ENCODE data around the gene CAMK2G. TPM values are rescaled to one million over a fixed set of nuclear protein-coding genes. Genes with fewer than 3 reads are reported as not detected.
A peak's percentile ranks its signal among the peaks of the same experiment; 100 is the strongest.

The CAMK2G gene
- polyA plus RNA-seq, 1 of the 3 experiments (the other 2 are of a cell fraction) = 41.4 TPM

DNA sequence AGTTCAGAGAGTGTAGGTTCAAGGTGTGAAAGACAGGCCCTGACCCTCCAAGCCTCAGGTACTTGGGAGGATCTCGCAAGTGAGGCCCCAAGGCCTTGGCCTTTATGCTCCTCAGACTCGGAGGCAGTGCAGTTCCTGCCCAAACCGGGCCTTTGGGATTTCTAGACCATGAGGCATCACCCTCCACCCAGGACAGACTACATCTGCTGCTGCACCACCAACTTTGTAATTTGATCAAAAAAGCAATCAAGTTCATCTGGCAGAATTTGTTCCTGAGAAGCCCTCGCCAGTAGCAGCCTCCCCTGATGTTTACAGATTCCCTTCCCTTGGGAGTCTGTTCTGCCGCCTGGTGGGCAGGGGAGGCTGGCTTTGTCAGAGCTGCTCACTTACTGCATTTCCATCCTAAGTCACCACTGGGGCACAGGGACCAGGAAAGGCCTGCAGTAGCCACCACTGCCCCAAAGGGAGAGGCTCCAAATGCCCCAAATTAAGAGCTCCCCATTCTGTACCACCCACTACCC, 2.1 kb downstream of the CAMK2G start (continued):
- TF ChIP-seq, protein P1, sequence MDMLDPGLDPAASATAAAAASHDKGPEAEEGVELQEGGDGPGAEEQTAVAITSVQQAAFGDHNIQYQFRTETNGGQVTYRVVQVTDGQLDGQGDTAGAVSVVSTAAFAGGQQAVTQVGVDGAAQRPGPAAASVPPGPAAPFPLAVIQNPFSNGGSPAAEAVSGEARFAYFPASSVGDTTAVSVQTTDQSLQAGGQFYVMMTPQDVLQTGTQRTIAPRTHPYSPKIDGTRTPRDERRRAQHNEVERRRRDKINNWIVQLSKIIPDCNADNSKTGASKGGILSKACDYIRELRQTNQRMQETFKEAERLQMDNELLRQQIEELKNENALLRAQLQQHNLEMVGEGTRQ (IDR thresholded peaks at IDR 0.05; ENCODE audit: borderline replicate concordance, low read depth, low read length) = no peak
- TF ChIP-seq YY1 (IDR thresholded peaks at IDR 0.05; ENCODE audit: low read depth) = no peak
- TF ChIP-seq JUND (IDR thresholded peaks at IDR 0.05) = no peak
- TF ChIP-seq, protein P2, sequence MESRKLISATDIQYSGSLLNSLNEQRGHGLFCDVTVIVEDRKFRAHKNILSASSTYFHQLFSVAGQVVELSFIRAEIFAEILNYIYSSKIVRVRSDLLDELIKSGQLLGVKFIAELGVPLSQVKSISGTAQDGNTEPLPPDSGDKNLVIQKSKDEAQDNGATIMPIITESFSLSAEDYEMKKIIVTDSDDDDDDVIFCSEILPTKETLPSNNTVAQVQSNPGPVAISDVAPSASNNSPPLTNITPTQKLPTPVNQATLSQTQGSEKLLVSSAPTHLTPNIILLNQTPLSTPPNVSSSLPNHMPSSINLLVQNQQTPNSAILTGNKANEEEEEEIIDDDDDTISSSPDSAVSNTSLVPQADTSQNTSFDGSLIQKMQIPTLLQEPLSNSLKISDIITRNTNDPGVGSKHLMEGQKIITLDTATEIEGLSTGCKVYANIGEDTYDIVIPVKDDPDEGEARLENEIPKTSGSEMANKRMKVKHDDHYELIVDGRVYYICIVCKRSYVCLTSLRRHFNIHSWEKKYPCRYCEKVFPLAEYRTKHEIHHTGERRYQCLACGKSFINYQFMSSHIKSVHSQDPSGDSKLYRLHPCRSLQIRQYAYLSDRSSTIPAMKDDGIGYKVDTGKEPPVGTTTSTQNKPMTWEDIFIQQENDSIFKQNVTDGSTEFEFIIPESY (IDR thresholded peaks at IDR 0.05; ENCODE audit: borderline replicate concordance, low read depth) = no peak
- peak; percentile 25; the same call in 1 of the 2 replicates for TF ChIP-seq RAD21 (IDR thresholded peaks at IDR 0.05; ENCODE audit: low read length)
- no peak for TF ChIP-seq NRF1 (IDR thresholded peaks at IDR 0.05; ENCODE audit: low read depth, low read length)
- TF ChIP-seq RXRA (IDR thresholded peaks at IDR 0.05; ENCODE audit: borderline replicate concordance, low read depth) = no peak
- no peak for TF ChIP-seq FOXJ3 (CRISPR knock-in tag; IDR thresholded peaks at IDR 0.05)
- no peak for TF ChIP-seq NFIC (IDR thresholded peaks at IDR 0.05; ENCODE audit: borderline replicate concordance)
- TF ChIP-seq GATA2 (CRISPR knock-in tag; IDR thresholded peaks at IDR 0.05) = no peak
- no peak for TF ChIP-seq FOXM1 (IDR thresholded peaks at IDR 0.05; ENCODE audit: low read depth)
- TF ChIP-seq, protein P3, sequence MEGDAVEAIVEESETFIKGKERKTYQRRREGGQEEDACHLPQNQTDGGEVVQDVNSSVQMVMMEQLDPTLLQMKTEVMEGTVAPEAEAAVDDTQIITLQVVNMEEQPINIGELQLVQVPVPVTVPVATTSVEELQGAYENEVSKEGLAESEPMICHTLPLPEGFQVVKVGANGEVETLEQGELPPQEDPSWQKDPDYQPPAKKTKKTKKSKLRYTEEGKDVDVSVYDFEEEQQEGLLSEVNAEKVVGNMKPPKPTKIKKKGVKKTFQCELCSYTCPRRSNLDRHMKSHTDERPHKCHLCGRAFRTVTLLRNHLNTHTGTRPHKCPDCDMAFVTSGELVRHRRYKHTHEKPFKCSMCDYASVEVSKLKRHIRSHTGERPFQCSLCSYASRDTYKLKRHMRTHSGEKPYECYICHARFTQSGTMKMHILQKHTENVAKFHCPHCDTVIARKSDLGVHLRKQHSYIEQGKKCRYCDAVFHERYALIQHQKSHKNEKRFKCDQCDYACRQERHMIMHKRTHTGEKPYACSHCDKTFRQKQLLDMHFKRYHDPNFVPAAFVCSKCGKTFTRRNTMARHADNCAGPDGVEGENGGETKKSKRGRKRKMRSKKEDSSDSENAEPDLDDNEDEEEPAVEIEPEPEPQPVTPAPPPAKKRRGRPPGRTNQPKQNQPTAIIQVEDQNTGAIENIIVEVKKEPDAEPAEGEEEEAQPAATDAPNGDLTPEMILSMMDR (IDR thresholded peaks at IDR 0.05) = 0 out of 2 replicates have a peak, but pooled peaks have one; percentile 13

DNA sequence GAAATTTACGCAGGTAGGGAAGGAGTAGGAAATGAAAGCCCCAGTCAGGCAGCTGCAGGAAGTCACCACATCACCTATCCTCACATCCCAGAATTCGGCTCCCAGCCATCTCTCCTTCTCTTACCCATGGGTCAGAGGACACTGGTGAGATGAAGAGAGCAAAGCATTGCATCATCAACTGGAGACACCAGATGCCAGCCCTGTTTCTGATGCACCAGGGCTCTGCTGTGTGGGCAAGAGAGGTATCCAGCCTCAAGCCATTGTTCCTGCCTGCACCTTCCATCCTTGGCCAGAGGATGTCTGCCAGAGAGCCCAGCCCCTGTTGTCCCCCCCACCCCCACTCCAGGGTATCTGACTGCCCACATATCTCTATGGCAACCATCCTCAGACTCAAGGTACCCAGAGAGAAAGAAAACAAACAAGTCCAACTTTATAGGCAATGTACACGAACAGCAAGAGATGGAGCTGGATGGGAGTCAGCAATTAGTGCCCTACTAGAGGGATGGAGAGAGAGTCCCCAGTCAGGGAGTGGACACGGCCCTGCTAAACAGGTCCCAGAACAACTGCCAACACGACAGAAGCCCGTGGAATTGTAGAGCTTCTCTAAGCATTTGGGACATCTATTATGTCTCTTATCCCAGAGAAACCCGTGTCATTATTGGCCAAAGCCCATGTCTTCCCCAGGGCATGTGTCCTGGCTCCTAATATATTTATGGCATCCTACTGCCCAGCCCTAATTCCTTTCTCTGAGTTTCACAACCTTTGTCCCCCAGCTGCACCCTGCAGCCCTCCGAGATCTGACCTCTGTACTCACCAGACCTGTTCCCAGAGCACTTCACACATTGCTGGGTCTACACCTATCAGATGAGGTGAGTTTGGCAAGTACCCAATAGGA, 2.8 kb downstream of the CAMK2G start:
- Histone ChIP-seq H3K27me3 (ENCODE audit: insufficient read depth) (no peaks in the 10 kb centered on the region), H3K9ac (no peak overlapping the region), H3F3A (replicated peaks; ENCODE audit: insufficient read depth) (peaks cover 7% of the 10 kb centered on the region), H3K9me3 (no peaks in the 10 kb centered on the region), H3K4me2 (0 out of 2 replicates have a peak overlapping the region, but pooled peaks have one; percentile 81), H3K27ac (ENCODE audit: low read depth in 2 of 2, low read length in 1 of 2) (peak overlapping the region in 1 of 2 experiments; percentile 34; a peak in 1 of 4 replicates), H3K4me3 (ENCODE audit: low read depth in 2 of 2, low read length in 1 of 2) (no peak overlapping the region), H4K20me1 (ENCODE audit: insufficient read depth) (peaks cover 36% of the 10 kb centered on the region), H3K79me2 (ENCODE audit: insufficient read depth) (peaks cover 50% of the 10 kb centered on the region), H3K4me1 (ENCODE audit: control insufficient read depth in 1 of 2, insufficient read depth in 2 of 2, low read depth in 1 of 2, low read length in 1 of 2) (peaks cover 12 to 26% of the 10 kb centered on the region in 2 experiments; a peak in 2 of 4 replicates), H3K9me2 (no peaks in the 10 kb centered on the region), H2AFZ (ENCODE audit: low read depth) (no peak overlapping the region), H3K36me3 (replicated peaks in 1 of 2; ENCODE audit: control insufficient read depth in 1 of 2, insufficient read depth in 2 of 2, low read length in 1 of 2) (peaks cover 9 to 55% of the 10 kb centered on the region in 2 experiments)
- DNase-seq = no peak
- POLR2A ChIA-PET = no interaction called here
- CTCF ChIA-PET = interaction anchor here (1.4 to 37.3 kb wide), 2 partner anchors 10 to 27 kb away, joined by 6 to 753 read pairs; no protein-coding TSS in a partner anchor
- WGBS (ENCODE audit: low lambda C conversion rate) = 91% methylated on average over 8 of the region's 8 CpGs
- TF ChIP-seq, protein P4, sequence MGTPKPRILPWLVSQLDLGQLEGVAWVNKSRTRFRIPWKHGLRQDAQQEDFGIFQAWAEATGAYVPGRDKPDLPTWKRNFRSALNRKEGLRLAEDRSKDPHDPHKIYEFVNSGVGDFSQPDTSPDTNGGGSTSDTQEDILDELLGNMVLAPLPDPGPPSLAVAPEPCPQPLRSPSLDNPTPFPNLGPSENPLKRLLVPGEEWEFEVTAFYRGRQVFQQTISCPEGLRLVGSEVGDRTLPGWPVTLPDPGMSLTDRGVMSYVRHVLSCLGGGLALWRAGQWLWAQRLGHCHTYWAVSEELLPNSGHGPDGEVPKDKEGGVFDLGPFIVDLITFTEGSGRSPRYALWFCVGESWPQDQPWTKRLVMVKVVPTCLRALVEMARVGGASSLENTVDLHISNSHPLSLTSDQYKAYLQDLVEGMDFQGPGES (IDR thresholded peaks at IDR 0.05; ENCODE audit: low read depth, low read length) = no peak
- no peak for TF ChIP-seq EZH2phosphoT487 (IDR thresholded peaks at IDR 0.05; ENCODE audit: borderline replicate concordance, low read depth)
- no peak for TF ChIP-seq NFIC (IDR thresholded peaks at IDR 0.05; ENCODE audit: borderline replicate concordance)
- TF ChIP-seq FOXJ3 (CRISPR knock-in tag; IDR thresholded peaks at IDR 0.05) = no peak
- no peak for TF ChIP-seq MXI1 (IDR thresholded peaks at IDR 0.05; ENCODE audit: low read depth, low read length)
- TF ChIP-seq SIN3A (IDR thresholded peaks at IDR 0.05; ENCODE audit: borderline replicate concordance, low read depth, low read length) = no peak
- TF ChIP-seq, protein P5, sequence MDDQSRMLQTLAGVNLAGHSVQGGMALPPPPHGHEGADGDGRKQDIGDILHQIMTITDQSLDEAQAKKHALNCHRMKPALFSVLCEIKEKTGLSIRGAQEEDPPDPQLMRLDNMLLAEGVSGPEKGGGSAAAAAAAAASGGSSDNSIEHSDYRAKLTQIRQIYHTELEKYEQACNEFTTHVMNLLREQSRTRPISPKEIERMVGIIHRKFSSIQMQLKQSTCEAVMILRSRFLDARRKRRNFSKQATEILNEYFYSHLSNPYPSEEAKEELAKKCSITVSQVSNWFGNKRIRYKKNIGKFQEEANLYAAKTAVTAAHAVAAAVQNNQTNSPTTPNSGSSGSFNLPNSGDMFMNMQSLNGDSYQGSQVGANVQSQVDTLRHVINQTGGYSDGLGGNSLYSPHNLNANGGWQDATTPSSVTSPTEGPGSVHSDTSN (IDR thresholded peaks at IDR 0.05) = no peak
- TF ChIP-seq, protein P6, sequence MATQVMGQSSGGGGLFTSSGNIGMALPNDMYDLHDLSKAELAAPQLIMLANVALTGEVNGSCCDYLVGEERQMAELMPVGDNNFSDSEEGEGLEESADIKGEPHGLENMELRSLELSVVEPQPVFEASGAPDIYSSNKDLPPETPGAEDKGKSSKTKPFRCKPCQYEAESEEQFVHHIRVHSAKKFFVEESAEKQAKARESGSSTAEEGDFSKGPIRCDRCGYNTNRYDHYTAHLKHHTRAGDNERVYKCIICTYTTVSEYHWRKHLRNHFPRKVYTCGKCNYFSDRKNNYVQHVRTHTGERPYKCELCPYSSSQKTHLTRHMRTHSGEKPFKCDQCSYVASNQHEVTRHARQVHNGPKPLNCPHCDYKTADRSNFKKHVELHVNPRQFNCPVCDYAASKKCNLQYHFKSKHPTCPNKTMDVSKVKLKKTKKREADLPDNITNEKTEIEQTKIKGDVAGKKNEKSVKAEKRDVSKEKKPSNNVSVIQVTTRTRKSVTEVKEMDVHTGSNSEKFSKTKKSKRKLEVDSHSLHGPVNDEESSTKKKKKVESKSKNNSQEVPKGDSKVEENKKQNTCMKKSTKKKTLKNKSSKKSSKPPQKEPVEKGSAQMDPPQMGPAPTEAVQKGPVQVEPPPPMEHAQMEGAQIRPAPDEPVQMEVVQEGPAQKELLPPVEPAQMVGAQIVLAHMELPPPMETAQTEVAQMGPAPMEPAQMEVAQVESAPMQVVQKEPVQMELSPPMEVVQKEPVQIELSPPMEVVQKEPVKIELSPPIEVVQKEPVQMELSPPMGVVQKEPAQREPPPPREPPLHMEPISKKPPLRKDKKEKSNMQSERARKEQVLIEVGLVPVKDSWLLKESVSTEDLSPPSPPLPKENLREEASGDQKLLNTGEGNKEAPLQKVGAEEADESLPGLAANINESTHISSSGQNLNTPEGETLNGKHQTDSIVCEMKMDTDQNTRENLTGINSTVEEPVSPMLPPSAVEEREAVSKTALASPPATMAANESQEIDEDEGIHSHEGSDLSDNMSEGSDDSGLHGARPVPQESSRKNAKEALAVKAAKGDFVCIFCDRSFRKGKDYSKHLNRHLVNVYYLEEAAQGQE (IDR thresholded peaks at IDR 0.05; ENCODE audit: low read depth, low read length) = no peak
